ENCODE data around the gene POLR2I.
A peak's percentile ranks its signal among the peaks of the same experiment; 100 is the strongest.

Gene POLR2I

DNA sequence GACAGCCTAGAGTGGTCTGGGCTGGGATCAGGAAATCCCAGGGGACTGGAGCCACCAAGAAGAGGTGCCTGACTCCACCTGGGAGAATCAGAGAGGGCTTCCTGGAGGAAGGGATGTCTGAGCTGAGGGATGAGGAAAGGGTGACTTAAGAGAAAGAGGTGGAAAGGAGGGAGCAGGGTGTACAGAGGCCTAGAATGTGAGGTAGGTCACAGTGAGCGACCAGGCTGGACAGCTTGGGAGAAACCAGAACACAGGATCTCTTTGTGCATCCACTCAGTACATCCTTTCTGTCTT lies 1.6 kb upstream of the POLR2I start:
- no peak for TF ChIP-seq POLR2A (IDR thresholded peaks at IDR 0.05; ENCODE audit: low read depth, low read length)
- FAIRE-seq (no peak), DNase-seq (ENCODE audit: insufficient read length, low spot score) (no peak)

DNA sequence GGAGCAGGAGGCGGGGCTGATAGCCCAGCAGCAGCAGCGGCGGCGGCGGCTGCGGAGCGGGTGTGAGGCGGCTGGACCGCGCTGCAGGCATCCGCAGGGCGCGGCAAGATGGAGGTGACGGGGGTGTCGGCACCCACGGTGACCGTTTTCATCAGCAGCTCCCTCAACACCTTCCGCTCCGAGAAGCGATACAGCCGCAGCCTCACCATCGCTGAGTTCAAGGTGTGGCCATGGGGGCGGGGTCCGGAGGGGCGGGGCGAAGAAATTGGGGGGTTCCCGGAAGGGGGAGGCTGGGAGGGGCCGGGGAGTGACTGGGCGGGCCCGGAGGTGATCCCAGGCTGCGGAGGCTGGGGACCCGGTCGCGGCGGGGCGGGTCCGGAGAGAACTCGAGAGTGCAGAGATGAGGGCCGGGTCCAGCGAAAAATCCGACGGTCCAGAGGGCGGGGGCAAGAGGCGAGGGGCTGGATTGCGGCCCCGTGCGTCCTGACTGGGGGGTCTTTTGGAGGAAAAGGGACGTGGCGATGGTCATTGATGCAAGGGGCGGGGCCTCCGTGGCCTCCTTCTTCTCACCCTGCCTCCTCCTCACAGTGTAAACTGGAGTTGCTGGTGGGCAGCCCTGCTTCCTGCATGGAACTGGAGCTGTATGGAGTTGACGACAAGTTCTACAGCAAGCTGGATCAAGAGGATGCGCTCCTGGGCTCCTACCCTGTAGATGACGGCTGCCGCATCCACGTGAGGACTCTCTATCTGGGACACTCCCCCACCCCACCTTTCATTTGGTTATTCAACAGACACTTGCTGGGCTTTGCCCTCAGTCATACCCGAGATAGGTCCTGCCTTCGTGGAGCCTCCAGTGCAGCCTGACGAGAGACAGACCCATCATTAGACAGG lies 1.0 kb upstream of the POLR2I start, which contains the start of gene TBCB:
TSS of gene TBCB (plus strand) at position 16 of the 891 bp plus-strand sequence. CDS start at position 109, 93 bp downstream.
- TF ChIP-seq POLR2A (IDR thresholded peaks at IDR 0.05; ENCODE audit: low read depth, low read length): peak; percentile 77
- DNase-seq (ENCODE audit: insufficient read length, low spot score) (peak; percentile 83), FAIRE-seq (no peak)

DNA sequence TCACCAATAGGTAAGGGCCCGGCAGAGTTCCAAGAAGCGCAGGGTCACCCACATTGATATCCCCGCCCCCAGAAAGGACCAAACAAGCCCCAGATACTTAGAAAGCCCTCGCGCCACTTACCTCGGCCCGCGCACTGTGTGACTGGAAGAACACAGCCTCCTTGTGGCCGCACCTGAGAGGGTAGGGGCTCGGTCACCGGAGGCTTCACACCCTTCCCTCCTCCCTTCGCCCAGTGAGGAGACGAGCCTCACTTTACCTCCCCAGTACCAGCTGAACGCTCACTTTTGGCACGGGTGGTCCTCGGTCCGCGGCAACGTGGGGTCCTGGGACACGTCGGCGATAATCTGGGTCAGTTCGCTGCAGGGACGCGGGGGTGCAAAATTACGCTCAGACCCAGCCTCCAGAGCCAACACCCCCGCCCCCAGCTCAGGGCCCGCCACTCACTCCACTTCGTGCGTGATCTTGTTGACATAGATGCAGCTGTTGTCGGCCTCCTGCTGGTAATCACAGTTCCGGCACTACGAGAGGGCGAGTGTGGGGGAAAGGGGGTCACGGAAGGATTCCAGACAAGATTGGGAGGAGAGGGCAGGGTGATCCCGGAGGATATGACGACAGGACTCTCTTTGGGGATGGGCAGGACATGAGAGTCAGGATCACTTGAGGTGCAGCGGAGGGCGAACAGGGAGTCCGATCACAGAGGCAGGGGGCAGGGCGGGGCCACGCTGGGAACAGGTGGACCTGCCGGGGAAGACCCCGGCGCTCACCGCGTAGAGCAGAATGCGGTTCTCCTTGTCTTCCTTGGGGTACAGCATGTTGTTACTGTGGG lies 568 bp downstream of the POLR2I start:
- DNase-seq (ENCODE audit: insufficient read length, low spot score) (no peak), FAIRE-seq (no peak)
- no peak for TF ChIP-seq POLR2A (IDR thresholded peaks at IDR 0.05; ENCODE audit: low read depth, low read length)

DNA sequence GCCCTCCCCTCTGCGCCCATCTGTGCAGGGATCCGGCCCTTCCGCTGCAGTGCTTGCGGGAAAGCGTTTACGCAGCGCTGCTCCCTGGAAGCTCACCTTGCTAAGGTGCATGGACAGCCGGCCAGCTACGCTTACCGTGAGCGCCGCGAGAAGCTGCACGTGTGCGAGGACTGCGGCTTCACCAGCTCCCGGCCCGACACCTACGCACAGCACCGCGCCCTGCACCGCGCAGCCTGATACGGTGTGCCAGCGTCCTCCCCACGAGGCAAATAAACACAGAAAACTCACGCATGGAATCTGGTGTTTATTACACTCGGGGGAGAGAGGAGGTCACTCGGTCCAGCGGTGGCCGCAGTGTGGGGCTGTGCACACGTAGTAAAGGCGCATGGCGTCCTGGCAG lies 1.2 kb downstream of the POLR2I start:
- FAIRE-seq (no peak), DNase-seq (ENCODE audit: insufficient read length, low spot score) (no peak)
- no peak for TF ChIP-seq POLR2A (IDR thresholded peaks at IDR 0.05; ENCODE audit: low read depth, low read length)

GRCh38 chr19:36112678-36113077 lies 2.0 kb downstream of the POLR2I start:
- DNase-seq (ENCODE audit: insufficient read length, low spot score) (no peak), FAIRE-seq (no peak)
- no peak for TF ChIP-seq POLR2A (IDR thresholded peaks at IDR 0.05; ENCODE audit: low read depth, low read length)

DNA sequence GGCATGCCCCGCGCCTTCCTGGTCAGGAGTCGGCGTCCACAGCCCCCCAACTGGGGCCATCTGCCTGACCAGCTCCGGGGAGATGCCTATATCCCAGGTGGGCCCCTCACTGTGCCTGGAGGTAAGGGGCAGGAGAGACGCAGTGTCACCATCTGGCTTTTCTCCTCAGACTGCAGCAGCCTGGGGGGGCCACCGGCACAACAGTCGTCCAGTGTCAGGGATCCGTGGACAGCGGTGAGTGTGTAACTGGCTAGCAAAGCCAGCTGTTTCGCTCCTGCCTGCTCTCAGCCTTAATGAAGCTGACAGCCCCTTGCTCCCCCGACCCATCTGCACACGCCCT lies 3.5 kb downstream of the POLR2I start:
- FAIRE-seq (no peak), DNase-seq (ENCODE audit: insufficient read length, low spot score) (no peak)
- no peak for TF ChIP-seq POLR2A (IDR thresholded peaks at IDR 0.05; ENCODE audit: low read depth, low read length)

- DNase-seq (ENCODE audit: insufficient read length, low spot score): no peak
- no peak for FAIRE-seq
- no peak for TF ChIP-seq POLR2A (IDR thresholded peaks at IDR 0.05; ENCODE audit: low read depth, low read length)
Observed at GRCh38 chr19:36110487-36111199, 4.0 kb downstream of the POLR2I start, which contains the start of gene OVOL3. OVOL3 (plus strand) TSS chr19:36111143; CDS start chr19:36111203, 60 bp downstream.

- FAIRE-seq (no peak), DNase-seq (ENCODE audit: insufficient read length, low spot score) (no peak)
- no peak for TF ChIP-seq POLR2A (IDR thresholded peaks at IDR 0.05; ENCODE audit: low read depth, low read length)
Observed at GRCh38 chr19:36108684-36109083, 6.0 kb downstream of the POLR2I start.

DNA sequence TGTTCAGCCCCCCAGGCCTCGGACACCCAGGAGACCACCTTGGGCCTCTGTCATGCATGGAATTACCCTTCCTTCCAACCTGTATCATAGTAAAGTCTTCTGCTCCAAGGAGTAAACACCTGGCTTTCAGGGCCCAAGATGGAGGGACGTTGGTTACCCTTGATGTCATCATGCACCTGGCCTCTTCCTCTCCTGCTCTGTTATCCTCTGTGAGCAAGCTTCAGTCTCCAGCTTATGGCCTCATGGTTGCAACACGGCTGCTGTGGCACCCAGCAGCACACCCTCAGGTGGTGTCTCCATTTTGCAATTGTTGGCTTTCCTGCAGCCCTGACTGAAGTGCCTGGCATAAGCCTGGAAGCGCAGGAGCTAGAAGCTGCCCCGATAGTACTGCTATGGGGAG lies 7.7 kb downstream of the POLR2I start:
- no peak for TF ChIP-seq POLR2A (IDR thresholded peaks at IDR 0.05; ENCODE audit: low read depth, low read length)
- no peak for DNase-seq (ENCODE audit: insufficient read length, low spot score)
- FAIRE-seq: no peak

- no peak for FAIRE-seq
- no peak for TF ChIP-seq POLR2A (IDR thresholded peaks at IDR 0.05; ENCODE audit: low read depth, low read length)
- no peak for DNase-seq (ENCODE audit: insufficient read length, low spot score)
Observed at GRCh38 chr19:36106441-36106840, 8.2 kb downstream of the POLR2I start.

DNA sequence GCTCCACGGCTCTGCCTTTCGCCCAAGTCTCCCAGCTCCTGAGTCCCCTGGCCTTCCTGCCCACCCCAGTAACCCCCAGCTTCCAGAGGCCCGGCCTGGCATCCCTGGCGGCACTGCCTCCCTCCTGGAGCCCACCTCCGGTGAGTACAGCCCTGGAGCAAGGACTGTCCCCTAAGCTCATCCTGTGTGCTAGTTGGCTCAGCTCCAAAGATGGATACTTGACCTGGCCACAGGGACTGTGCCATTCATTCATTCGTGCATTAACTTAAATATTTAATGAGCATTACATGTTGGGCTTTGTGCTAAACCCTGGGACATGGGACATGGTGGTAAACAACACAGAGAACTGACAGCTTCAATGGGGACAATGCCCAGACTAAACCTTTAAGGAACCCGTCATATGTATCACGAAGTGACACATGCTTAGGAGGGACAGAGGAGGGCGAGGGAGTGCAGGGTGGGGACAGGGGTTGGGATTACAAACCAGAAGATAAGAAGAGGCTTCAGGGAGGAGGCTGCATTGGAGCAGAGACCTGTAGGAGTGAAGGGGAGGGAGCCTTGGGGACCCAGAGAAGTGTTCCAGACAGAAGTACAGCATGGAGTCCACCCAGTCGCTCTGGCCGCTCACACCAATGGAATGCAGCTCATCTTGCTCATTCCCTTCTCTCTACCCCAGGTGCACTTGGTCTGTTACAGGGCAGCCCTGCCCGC lies 10.7 kb downstream of the POLR2I start:
- FAIRE-seq: no peak
- TF ChIP-seq POLR2A (IDR thresholded peaks at IDR 0.05; ENCODE audit: low read depth, low read length): no peak
- peak; percentile 68 for DNase-seq (ENCODE audit: insufficient read length, low spot score)

DNA sequence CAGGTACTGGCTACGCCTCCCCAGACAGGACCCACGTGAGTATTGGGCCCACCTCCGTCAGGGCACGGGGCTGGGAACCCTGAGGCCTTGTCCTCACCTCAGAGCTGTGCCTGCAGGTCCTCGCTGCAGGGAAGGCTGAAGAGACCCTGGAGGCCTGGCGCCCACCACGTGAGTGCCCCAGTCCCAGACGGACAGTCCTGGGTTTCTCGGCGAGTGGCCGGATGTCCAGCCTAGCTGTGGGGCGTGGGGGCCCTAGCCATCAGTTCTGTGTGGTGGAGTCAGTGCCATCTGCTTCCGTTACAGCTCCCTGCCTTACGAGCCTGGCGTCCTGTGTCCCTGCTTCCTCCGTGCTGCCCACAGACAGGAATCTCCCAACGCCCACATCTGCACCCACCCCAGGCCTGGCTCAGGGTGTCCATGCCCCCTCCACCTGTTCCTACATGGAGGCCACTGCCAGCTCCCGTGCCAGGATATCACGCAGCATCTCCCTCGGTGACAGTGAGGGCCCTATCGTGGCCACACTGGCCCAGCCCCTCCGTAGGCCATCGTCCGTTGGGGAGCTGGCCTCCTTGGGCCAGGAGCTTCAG lies 11.5 kb downstream of the POLR2I start:
- DNase-seq (ENCODE audit: insufficient read length, low spot score) (no peak), FAIRE-seq (no peak)
- TF ChIP-seq POLR2A (IDR thresholded peaks at IDR 0.05; ENCODE audit: low read depth, low read length): no peak

All from H54 (cell line).